Ovary (tissue), 3 donors: ENCODE measurements around the gene TMCC3.

ENCODE experiments used
- CTCF ChIP-seq, 3 donors: fragments of 450-650 bp in 2 of 3; fragments of 200-600 bp in 1 of 3; IDR thresholded peaks; one replicate each; pipeline versions ENCODE4 v1.5.1 to v1.8.0; 2016 to 2022; ENCODE audit warnings: antibody characterized with exemption in 3 of 3, mild to moderate bottlenecking in 1 of 3
- POLR2A ChIP-seq: fragments of 450-650 bp; IDR thresholded peaks from one replicate; pipeline ENCODE4 v1.6.1; 2017; ENCODE audit warnings: antibody characterized with exemption, mild to moderate bottlenecking, moderate library complexity
- donor health status: DM: no; HTN: no; CAD: no.

GRCh38 chr12:94689646-94690036 lies 39.3 kb upstream of the TMCC3 start:
- TF ChIP-seq CTCF (IDR thresholded peaks at IDR 0.05) (no peak), POLR2A (no peak)
